ENCODE data around the gene AKIP1. TPM values are rescaled to one million over a fixed set of nuclear protein-coding genes. Genes with fewer than 3 reads are reported as not detected.
"Not testable (repeated sequence)": the region's sequence is repeated elsewhere in the genome, so short reads cannot be mapped to it uniquely, and the experiment has no call there.

The AKIP1 gene
- polyA plus RNA-seq, 1 experiment: 41.4 TPM

GRCh38 chr11:8873741-8874405 is 37.1 kb upstream of the AKIP1 start:
- H3K9me3 ChIP-seq (ENCODE audit: control insufficient read depth, insufficient read depth, low read length): no peaks in the 10 kb centered on the region
- no peak overlapping the region for H3K4me3 ChIP-seq (ENCODE audit: low read depth, low read length)
- POLR2A ChIA-PET: no interaction called here
- TF ChIP-seq CTCF (IDR thresholded peaks at IDR 0.05; ENCODE audit: low read depth, low read length): no peak
- no peak overlapping the region for H3K27ac ChIP-seq (ENCODE audit: low read depth, low read length)
- DNase-seq (ENCODE audit: low read depth, low spot score): no peak
- no peaks in the 10 kb centered on the region for H3K27me3 ChIP-seq (ENCODE audit: control insufficient read depth, insufficient read depth, low read length)
- CTCF ChIA-PET: interaction anchor here (0.9 kb wide), 1 partner anchor 264 kb away, joined by 4 read pairs; no protein-coding TSS in a partner anchor

GRCh38 chr11:8878771-8879170 is 32.2 kb upstream of the AKIP1 start:
- CTCF ChIA-PET: no interaction called here
- no peak overlapping the region for H3K27ac ChIP-seq (ENCODE audit: low read depth, low read length)
- H3K27me3 ChIP-seq (ENCODE audit: control insufficient read depth, insufficient read depth, low read length): no peaks in the 10 kb centered on the region
- DNase-seq (ENCODE audit: low read depth, low spot score): no peak
- no peak for TF ChIP-seq CTCF (IDR thresholded peaks at IDR 0.05; ENCODE audit: low read depth, low read length)
- POLR2A ChIA-PET: no interaction called here
- no peaks in the 10 kb centered on the region for H3K9me3 ChIP-seq (ENCODE audit: control insufficient read depth, insufficient read depth, low read length)
- H3K4me3 ChIP-seq (ENCODE audit: low read depth, low read length): no peak overlapping the region

- CTCF ChIA-PET: interaction anchor here (0.6 to 1.8 kb wide), 2 partner anchors 10 to 14 kb away, joined by 3 to 4 read pairs; no protein-coding TSS in a partner anchor
- POLR2A ChIA-PET: interaction anchor here (1.3 kb wide), 1 partner anchor 14 kb away, joined by 3 read pairs; no protein-coding TSS in a partner anchor
These were observed 29.4 kb upstream of the AKIP1 start for GRCh38 chr11:8881585-8881984.

GRCh38 chr11:8886322-8886721 is 24.7 kb upstream of the AKIP1 start:
- no peak overlapping the region for H3K4me3 ChIP-seq (ENCODE audit: low read depth, low read length)
- no peak for DNase-seq (ENCODE audit: low read depth, low spot score)
- H3K9me3 ChIP-seq (ENCODE audit: control insufficient read depth, insufficient read depth, low read length): peaks cover 4% of the 10 kb centered on the region
- H3K27ac ChIP-seq (ENCODE audit: low read depth, low read length): no peak overlapping the region
- H3K27me3 ChIP-seq (ENCODE audit: control insufficient read depth, insufficient read depth, low read length): peaks cover 2% of the 10 kb centered on the region
- no peak for TF ChIP-seq CTCF (IDR thresholded peaks at IDR 0.05; ENCODE audit: low read depth, low read length)
- ChIA-PET CTCF (no interaction called here), POLR2A (no interaction called here)

More at GRCh38 chr11:8881585-8881984, 29.4 kb upstream of the AKIP1 start:
- not testable (repeated sequence) for H3K9me3 ChIP-seq (ENCODE audit: control insufficient read depth, insufficient read depth, low read length); H3K27ac ChIP-seq (ENCODE audit: low read depth, low read length); DNase-seq (ENCODE audit: low read depth, low spot score); H3K4me3 ChIP-seq (ENCODE audit: low read depth, low read length); H3K27me3 ChIP-seq (ENCODE audit: control insufficient read depth, insufficient read depth, low read length)

GRCh38 chr11:8891185-8891584 is 19.8 kb upstream of the AKIP1 start:
- H3K9me3 ChIP-seq (ENCODE audit: control insufficient read depth, insufficient read depth, low read length); H3K4me3 ChIP-seq (ENCODE audit: low read depth, low read length); CTCF ChIA-PET; DNase-seq (ENCODE audit: low read depth, low spot score); H3K27me3 ChIP-seq (ENCODE audit: control insufficient read depth, insufficient read depth, low read length); H3K27ac ChIP-seq (ENCODE audit: low read depth, low read length); POLR2A ChIA-PET: not testable (repeated sequence)

GRCh38 chr11:8899119-8899753 is 11.8 kb upstream of the AKIP1 start:
- DNase-seq (ENCODE audit: low read depth, low spot score): no peak
- Histone ChIP-seq H3K27ac (ENCODE audit: low read depth, low read length) (no peak overlapping the region), H3K27me3 (ENCODE audit: control insufficient read depth, insufficient read depth, low read length) (no peaks in the 10 kb centered on the region), H3K9me3 (ENCODE audit: control insufficient read depth, insufficient read depth, low read length) (peaks cover 7% of the 10 kb centered on the region), H3K4me3 (ENCODE audit: low read depth, low read length) (no peak overlapping the region)
- ChIA-PET POLR2A (no interaction called here), CTCF (no interaction called here)
- TF ChIP-seq CTCF (IDR thresholded peaks at IDR 0.05; ENCODE audit: low read depth, low read length): no peak
